Globus pallidus (tissue), 1 donor: ENCODE results near the gene AMMECR1L.
"Not testable (repeated sequence)": the region's sequence is repeated elsewhere in the genome, so short reads cannot be mapped to it uniquely, and the experiment has no call there.

Source experiments
- DNase-seq: peaks from one replicate; pipeline ENCODE4 v3.0.0-alpha.2; 2015; ENCODE audit warnings: low spot score

Gene AMMECR1L

DNA sequence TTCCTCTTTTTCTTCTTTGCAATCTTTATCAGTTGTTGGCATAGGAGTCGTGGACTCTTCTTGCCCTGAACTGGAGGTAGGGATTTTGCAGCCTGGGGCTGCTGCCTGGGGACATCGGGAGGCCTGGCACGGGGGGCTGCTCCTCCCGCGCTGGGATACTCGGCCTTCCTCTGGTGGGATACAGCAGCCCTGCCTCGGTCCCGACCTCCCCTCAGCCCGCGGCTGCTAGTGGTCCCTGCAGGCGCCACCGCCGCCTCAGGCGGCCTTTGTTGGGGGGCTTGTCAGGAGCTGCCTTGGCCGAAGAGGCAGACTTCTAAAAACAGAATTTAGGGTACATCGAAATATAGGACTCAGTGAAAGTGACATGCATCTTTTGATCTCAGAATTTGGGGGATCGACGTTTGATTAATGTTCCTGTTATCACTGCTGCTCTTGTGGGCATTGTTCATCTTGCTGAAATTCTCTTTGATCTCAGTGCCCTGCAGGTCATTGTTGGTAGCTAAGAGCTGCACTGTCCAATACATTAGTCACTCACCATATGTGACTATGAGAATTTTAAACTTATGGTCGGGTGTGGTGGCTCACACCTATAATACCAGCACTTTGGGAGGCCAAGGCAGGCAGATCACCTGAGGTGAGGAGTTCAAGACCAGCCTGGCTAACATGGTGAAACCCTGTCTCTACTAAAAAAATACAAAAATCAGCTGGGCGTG lies 44.1 kb downstream of the AMMECR1L start:
- DNase-seq: no peak

DNA sequence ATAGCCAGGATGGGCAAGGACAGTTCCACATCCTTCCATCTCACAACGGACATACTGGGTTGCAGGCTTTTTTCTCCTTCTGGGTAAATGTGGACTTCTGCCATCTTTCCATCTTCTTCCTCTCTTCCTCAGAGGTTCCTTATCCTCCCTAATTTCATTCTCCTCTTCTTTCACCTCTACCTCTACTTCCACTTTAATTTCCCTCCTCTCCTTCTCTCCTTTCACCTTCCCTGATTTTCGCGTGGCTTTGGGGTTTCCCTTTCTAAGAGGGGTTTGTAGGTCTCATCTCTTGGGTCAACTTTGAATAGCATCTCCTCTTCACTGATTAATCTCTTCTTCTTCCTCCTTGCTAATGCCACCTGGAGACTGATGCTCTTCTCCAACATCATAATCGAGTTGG lies 44.9 kb downstream of the AMMECR1L start:
- DNase-seq: no peak

DNA sequence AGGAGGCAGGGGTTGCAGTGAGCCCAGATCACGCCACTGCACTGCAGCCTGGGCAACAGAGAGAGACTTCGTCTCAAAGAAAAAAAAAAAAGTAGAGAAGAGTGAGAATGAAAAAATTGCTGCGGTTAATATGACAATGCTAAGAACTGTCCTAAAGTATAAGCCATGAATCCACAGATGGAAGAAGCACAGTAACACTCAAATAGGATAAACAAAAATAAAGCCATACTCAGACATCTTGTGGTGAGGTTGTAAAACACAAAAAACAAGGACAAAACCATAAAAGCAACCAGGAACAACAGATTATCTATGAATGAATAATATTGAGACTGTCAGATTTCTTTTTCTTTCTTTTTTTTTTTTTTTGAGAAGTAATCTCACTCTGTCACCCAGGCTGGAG lies 50.8 kb downstream of the AMMECR1L start:
- no peak for DNase-seq

DNA sequence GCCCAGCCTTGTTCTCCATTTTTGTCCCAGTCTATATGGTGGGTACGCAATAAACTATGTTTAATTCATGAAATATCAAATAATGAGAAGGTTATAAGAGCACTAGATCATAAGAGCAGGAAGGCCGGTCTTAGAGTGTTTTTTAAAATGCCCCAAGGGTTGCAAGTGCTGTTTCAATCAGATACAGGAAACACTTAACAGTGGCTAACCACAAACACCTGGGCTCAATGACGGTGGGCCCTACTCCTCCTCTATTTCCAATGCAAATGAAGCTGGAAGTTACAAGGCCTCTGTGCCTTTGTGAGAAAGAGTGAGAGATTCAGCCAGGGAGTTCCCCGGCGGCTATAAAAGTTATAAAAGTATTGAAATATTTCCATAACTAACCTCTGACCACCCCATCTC lies 55.9 kb downstream of the AMMECR1L start:
- no peak for DNase-seq

DNA sequence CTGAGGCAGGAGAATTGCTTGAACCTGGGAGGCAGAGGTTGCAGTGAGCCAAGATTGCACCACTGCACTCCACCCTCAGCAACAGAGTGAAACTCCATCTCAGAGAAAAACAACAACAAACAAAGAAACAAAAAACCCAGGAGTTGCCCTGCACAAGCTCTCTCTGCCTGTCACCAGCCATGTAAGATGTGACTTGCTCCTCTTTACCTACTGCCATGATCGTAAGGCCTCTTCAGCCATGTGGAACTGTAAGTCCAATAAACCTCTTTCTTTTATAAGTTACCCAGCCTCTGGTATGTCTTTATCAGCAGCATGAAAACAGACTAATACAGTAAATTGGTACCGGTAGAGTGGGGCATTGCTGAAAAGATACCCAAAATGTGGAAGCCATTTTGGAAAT lies 59.0 kb downstream of the AMMECR1L start:
- not testable (repeated sequence) for DNase-seq

DNA sequence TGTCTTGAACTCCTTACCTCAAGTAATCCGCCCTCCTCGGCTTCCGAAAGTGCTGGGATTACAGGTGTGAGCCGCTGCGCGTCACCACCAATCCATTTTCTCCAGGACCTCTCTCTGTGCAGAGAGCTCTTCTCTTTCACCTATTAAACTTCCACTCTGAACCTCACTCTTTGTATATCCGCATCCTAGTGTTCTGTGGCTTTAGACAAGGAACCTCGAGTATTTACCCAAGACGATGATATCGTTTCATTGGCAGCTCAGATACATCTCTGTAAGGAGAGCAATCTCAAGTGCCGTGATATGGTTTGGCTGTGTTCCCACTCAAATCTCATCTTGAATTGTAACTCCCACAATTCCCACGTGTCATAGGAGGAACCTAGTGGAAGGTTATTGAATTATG lies 59.7 kb downstream of the AMMECR1L start:
- no peak for DNase-seq

DNA sequence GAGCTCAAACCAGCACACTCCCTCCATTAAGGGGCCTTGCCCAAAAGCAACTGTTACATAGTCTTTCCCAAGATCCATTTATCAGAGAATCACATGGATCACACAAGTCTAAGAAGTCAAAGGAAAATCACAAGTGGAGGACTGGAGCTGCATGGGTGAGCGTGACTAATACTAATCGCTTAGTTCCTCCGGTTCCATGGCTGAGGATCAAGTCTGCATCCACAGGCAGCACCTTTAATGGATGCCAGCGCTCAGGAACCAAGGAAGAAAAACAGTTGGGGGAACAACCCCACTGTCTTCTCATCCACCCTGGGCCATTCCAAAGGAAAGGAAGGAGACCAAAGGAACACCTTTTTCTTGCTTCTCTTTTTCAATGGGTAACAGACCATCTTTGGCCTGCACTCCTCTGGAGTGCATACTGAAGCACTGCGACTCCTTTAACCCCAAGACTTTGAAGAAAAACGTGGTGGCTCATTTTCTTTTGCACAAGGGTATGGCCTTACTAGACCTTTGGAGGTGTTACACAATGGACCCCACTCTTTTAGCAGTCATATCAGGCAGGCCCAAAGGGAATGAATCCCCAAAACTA lies 65.6 kb downstream of the AMMECR1L start:
- no peak for DNase-seq

DNA sequence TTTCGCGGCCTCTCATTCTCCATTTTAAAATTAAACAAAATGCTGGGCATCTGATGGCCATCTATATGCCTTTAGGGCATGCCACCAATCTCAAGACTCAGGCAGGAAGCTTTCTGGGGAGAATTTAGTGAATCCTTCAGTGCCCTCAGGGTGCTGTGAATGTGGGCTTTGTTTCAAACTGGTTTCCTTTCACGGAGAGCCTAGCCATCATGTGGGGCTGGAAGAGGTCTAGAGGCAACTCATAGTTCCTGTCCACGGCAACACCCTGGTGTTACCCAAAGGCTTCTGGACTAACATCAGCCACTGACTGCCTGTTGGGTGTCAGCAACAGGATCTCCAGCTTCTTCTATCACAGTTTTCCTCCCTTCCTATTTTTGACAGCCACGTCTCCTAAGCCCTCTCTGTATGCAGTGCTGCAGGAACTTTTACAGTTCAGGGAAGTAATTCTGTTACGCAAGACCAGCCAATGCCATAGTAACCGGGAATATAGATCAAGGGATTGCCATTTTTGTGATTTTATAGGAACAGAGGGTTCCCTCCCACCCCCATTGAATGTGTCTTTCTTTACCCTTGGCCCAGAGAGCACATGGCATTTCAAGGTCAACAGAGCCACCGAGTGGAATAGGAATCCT lies 66.8 kb downstream of the AMMECR1L start:
- no peak for DNase-seq

DNA sequence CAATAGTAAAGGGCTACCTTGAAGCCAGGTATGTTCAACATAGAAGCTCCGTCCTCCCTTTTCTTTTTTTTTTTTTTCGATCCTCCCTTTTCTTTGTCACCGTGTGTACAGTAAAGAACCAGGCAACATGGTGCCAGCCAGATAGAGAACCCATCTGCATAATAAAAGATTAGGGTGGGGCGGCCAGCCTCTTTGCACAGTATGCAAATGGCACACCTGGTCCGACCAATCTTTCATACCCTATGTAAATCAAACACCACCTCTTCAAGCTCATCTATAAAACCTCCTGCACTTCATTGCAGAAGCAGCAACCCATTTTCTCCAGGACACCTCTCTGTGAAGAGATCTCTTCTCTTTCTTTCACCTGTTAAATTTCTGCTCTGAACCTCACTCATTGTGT lies 67.5 kb downstream of the AMMECR1L start:
- no peak for DNase-seq

DNA sequence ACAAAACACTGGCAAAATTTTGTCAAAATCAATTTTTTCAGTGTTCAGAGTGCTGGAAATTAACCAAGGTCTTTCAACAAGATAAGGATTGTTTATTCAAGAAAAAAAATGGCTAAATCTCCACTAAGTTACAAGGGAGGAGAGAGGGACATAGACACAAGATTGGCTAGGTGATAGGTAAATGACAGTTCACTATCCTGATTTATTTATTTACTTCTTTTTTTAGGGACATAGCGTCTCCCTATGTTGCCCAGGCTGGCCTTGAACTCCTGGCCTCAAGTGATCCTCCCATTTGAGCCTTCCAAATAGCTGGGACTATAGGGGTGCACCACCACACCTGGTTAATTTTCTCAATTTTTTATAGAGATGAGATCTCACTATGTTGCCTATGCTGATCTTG lies 71.1 kb downstream of the AMMECR1L start:
- DNase-seq: no peak

DNA sequence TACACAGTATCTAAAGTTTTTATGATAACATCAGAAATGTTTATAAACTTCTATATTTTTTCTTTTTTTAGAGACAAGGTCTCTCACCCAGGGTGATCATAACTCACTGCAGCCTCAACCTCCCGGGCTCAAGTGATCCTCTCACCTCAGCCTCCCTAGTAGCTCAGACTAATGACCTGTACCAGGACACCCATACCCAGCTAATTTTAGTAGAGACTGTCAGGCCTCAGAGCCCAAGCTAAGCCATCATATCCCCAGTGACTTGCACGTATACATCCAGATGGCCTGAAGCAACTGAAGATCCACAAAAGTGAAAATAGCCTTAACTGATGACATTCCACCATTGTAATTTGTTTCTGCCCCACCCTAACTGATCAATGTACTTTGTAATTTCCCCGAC lies 73.3 kb downstream of the AMMECR1L start:
- not testable (repeated sequence) for DNase-seq
